Activated T-cell treated with anti-CD3 and anti-CD28 coated beads for 1 hour (primary cell): ENCODE results near the gene ARHGAP24.
"Not testable (repeated sequence)": the region's sequence is repeated elsewhere in the genome, so short reads cannot be mapped to it uniquely, and the experiment has no call there.

ENCODE experiments used
- DNase-seq: peaks from one replicate; pipeline ENCODE4 v3.0.0-alpha.2; 2020; ENCODE audit warnings: low read depth

The ARHGAP24 gene

GRCh38 chr4:85482010-85482738 is 7.2 kb downstream of the ARHGAP24 start:
- no peak for DNase-seq

DNA sequence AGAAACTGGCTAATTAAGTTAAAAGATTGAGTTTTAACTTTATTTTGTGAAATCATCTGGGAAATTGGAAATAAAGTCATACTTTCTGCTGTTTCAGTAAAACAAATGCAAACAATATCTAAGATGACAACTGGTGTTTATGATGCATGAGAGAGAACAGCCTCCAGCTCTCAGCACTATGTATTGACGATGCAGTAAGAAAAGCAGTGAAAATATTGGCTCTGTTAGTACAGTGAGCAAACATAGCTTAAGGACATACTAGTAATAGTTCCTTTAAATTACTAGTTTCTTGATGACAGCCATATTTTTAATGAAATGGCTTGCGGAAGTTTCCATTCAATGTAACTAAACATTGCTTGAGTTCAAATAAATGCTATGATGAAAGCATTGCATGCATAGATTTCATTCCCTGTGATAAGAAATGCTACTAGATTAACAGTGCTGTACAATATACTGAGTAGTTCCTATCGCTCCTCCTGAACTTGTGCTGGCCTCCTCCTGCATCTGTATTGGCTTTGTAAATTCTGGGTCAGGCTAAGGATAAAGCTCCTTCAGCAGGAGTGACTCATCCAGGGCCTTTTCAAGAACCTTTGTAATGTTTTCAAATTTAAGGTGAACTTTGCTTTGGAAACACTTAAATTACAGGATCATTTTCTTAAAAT is 11.6 kb downstream of the ARHGAP24 start:
- no peak for DNase-seq

GRCh38 chr4:85488416-85488815 is 13.5 kb downstream of the ARHGAP24 start:
- no peak for DNase-seq

DNA sequence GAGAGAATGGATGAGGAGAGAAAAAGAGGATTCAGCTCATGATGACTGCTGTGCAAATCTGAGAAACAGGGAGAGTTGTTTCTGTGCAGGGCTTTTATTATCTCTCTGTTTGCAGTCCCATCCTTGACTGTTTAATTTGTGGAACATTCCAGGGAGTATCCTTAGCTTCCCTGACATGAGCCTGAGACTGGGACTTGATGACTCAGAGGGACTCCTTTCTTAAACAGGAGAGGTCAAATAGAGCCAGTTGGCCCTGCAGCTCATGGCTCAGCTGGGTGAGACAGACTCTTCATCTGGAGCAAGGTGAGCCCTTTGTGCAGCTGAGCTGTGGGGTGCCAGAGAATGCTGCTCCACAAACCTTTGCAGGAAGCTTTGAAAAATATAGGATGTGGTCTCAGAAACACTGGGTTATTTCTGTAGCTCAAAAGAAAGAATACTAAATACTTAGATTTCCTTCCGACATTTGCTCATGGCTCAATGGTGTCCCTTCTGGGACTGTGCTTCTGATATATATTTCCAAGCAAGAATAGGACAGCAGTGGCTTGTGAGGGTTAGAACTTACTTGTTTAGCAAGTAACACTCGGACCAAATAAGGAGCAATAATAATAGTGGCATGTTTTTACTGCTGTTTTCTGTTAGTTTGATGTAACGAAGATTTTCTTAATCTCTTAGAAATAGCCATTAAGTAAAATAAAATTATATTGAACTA is 14.5 kb downstream of the ARHGAP24 start:
- DNase-seq, result no peak

GRCh38 chr4:85491527-85491926 is 16.6 kb downstream of the ARHGAP24 start:
- no peak for DNase-seq

DNA sequence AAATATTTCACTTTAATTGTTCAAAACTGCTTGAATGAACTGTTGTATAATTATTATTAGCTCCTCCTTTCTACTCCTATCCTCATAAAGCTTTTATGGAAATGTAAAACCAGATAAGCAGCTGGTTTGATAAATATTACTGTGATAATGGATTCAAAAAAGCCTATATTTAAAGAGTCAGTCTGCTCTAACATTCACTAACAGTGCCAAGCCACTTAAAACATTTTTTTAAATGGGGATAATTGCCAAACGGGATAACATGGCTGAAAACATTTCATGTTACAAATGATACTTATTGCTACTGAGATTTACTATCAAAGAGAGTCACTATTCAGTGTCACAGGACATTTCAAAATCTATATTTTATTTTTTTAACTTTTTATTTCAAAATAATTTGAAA is 17.4 kb downstream of the ARHGAP24 start:
- no peak for DNase-seq

DNA sequence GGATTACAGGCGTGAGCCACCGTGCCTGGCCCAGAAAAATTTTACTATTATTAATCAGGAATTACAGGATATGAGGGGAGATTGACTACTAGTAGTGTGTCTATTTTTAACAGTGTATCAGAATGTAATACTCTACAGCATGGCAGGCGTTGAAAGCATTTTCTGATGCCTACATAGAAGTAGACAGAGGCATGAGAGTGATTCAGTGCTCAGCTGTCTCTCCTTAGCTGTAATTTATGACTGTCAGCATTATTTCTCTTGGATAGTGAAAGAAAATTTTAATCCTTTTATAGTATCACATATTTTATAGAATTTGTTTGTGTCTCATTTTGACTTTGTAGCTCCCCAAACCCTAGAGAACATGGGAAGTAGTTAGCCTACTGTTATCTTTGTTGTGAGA is 20.7 kb downstream of the ARHGAP24 start:
- DNase-seq, result no peak

DNA sequence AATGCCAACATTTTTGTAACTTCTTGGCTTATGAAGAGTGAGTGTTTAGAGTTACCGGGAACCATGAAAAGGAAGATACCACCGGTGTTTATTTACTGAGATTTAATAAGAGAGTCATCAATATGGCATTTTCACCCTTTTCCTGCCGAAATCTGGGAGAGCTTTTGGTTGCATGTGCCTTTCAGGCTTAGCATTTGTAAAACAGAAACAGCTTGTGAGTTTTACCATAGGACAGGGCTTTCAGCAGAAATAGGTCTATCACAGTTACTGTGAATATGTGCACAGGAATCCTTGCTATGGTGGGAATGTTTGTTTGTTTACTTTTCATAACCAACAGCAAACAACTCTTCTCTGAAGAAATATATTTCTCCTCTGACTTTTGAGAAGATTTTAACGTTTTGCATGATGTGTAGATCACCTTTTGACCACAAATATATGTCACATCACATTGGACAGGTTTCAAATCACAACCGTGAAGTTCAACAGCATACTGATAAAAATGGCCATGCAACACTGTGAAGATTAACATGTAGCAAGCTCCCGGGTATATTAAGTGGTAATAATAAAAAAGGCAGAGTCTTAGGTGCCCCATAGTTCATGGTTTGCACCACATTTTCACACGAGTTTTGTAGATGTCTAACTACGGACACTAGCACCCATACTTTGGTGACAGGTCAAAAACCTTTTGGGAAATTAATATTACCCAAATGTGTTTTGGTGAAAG is 21.3 kb downstream of the ARHGAP24 start:
- no peak for DNase-seq

- no peak for DNase-seq
Observed at GRCh38 chr4:85496933-85497332, 22.0 kb downstream of the ARHGAP24 start.

DNA sequence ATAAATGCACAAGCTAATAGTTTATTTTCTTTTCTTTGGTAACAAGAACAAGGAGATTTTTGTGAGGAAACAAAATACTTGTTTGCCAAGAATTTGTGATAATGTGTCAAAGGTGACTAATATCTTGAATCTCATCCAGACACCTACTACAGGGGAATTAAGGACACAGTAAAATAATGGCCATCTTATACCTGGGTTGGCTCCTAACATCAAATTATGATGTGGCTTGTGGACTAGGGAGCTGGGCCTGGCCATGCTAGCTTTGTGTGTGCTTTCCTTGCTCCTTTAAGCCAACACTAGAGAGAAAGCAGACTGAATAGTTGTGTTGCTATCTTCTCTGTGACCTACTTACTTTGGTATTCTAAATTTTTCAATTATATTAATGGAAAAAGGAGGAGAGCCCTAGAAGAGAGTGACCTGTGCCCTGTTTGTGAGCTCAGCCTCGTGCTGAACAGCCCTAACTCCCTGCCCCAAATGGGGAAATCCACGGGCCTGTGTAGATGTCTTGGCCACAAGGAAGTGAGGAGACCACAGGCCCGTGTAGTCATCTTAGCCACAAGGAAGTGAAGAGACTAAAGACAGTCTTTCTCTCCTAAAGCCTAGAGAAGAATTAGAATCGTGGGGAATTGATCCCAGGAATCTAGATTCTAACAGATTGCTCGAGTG is 23.3 kb downstream of the ARHGAP24 start:
- no peak for DNase-seq

GRCh38 chr4:85499573-85499972 is 24.6 kb downstream of the ARHGAP24 start:
- no peak for DNase-seq

DNA sequence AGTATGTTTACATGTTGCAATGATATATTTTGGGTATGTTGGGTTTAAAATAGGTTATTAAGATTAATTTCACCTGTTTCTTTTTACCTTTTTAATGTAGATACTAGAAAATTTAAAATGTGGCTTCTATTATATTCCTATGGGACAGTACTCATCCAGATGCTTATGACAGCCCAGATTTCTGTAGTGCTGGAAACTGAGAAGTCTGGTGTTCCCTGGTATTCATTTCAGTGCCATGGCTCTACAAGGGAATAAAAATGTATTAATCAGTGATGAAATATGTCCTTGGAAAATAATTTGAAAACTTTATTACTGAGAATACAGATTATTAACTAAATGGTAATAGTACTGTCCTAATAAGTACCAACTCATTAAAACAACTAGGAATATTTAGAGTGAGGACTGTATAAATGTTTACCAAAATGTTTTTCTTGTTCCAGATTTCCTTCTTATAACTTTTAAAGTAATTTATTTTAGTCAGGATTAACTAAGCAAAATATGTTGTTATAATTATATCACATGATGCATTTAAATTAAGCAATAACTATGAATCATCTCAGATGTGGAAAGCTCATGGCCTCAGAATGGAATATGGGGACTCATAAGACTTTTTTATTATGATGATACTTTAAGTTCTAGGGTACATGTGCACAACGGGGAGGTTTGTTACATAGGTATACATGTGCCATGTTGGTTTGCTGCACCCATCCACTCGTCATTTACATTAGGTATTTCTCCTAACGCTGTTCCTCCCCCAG is 25.3 kb downstream of the ARHGAP24 start:
- no peak for DNase-seq

DNA sequence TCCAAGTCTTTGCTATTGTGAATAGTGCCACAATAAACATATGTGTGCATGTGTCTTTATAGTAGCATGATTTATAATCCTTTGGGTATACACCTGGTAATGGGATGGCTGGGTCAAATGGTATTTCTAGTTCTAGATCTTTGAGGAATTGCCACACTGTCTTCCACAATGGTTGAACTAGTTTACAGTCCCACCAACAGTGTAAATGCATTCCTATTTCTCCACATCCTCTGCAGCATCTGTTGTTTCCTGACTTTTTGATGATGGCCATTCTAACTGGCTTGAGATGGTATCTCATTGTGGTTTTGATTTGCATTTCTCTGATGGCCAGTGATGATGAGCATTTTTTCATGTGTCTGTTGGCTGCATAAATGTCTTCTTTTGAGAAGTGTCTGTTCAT is 26.2 kb downstream of the ARHGAP24 start:
- not testable (repeated sequence) for DNase-seq

GRCh38 chr4:85508654-85509053 is 33.7 kb downstream of the ARHGAP24 start:
- no peak for DNase-seq

DNA sequence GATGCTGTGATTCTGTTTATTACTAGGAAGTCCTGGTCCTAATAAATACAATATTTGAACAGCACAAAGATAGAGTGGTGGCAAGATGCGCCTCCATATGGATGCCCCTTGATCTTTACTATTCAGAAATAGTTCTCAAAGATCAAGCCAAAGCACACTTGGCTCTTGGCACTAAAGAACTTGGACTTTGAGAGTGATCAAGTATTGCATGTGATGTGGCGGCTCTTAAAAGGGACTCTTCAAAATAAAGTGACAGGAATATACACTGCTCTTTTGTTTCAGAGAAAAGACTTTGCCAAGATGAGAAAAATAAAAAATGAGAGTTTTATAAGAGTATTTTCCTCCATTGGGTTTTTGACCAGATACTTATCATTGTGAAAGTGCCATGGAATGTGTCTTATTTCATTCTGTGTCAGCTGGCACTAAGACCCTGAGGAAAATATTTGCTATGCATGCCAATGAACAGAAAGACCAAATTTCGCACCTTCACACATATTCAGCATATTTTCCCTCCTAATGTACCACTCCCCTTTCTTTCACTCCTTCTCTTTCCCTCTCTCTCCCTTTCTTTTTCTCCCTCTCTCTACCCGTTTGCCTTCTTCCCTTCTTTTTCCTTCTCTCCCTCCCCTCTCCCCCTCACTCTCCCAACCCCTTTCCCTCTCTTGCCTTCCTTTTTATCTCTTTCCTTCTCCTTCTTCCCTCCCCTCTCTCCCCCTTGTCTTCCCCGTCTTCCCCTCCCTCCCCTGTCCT is 35.1 kb downstream of the ARHGAP24 start:
- DNase-seq, result no peak

GRCh38 chr4:85510632-85510984 is 35.7 kb downstream of the ARHGAP24 start:
- DNase-seq, result no peak

DNA sequence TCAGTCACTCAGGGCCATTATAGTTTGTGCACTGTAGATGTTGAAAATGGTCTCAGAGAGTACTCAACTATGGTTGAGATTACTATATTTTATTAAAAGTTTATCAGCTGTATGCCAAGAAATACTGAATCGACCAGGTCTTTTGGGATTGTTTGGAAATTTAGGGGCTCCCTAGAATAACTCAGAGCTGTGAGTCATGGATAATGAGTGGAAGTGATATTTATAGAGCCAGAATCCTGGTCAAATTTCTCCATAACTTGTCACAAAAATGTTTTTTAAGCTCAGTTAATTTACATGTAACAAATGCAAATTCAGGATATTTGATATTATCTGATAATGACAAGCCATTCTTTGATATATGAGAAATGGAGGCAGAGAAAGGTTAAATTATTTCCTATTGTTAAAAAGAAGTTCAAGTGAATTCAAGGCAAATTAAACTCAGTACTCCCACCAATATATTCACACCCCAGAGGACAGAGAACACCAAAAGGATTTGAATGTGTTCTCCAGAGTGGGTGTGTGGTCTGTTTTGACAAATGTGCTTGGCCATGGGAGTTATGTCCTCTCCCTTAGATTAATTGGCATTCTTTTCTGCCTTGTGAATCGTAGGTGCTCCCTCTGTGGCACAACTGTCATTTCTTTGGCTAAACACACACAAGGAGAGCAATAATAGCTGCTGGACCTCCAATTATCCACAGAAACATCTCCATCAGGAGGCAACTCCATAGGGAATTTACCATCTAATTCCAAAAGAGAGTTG is 37.7 kb downstream of the ARHGAP24 start:
- DNase-seq, result no peak

DNA sequence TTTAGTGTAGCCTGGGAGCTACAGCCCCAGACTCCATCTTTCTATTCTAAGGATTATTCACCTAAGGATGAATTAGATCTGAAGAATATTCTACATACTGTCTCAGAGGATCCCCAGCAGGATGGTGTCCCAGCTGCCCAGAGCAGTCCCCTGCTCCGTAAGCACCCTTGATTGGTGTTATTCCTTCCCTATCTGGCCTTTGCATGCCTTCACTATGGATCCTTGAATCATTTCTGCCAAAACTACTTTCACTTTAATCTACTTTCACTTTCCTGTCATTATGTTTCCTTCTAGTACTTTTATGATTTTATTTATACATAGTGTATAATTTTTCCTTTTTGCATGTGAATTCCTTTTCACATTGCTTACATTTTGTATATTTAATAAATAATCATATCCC is 39.2 kb downstream of the ARHGAP24 start:
- DNase-seq, result no peak

- DNase-seq, result no peak
Observed at GRCh38 chr4:85514783-85515182, 39.8 kb downstream of the ARHGAP24 start.

GRCh38 chr4:85515701-85516100 is 40.8 kb downstream of the ARHGAP24 start:
- no peak for DNase-seq
